Renal pelvis (tissue), 4 donors: ENCODE data around the gene DERL3. TPM values are rescaled to one million over a fixed set of nuclear protein-coding genes. Genes with fewer than 3 reads are reported as not detected.

ENCODE experiments used
- DNase-seq: peaks from one replicate; pipeline ENCODE4 v3.0.0-alpha.2; 2013
- polyA plus RNA-seq, 3 donors: library from polyadenylated mRNA; unstranded; fragments of 120-200 nt; gene quantifications; one replicate each; pipeline ENCODE4 v1.2.1, GENCODE V29; 2013; ENCODE audit not compliant: insufficient read length in 3 of 3

Gene DERL3
- polyA plus RNA-seq, 3 donors: 4.9 to 6.4 (median 6.3) TPM

DNA sequence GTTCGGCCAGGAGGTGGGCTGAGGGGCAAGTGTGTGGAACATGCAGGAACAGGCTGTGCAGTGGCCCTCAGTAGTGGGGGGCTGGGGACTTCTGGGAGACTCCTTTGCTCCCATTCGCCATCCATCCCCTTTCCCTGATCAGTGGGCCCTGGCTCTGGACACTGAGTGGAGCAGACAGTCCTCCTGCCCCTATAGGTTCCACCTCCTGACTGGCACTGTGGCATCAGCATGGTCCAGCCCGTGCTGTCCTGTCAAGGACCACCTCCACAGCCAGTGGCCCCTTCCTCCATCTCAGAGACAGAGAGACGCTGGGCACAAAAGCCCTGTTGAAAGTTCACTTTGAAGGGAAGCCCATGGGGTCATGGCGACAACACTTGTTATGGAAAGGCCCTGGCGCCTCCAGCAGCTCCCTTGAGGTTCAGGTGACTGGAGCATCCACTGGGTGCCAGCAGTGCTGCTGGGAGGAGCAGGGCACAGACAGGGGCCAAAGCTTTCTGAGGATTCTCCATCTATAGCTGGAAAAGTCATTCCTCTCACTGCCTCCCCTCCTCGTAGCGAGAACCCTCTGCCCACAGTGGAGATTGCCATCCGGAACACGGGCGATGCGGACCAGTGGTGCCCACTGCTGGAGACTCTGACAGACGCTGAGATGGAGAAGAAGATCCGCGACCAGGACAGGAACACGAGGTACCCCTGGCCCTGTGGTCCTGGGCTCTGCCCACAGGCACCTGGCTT, 5.6 kb downstream of the DERL3 start:
- no peak for DNase-seq

DNA sequence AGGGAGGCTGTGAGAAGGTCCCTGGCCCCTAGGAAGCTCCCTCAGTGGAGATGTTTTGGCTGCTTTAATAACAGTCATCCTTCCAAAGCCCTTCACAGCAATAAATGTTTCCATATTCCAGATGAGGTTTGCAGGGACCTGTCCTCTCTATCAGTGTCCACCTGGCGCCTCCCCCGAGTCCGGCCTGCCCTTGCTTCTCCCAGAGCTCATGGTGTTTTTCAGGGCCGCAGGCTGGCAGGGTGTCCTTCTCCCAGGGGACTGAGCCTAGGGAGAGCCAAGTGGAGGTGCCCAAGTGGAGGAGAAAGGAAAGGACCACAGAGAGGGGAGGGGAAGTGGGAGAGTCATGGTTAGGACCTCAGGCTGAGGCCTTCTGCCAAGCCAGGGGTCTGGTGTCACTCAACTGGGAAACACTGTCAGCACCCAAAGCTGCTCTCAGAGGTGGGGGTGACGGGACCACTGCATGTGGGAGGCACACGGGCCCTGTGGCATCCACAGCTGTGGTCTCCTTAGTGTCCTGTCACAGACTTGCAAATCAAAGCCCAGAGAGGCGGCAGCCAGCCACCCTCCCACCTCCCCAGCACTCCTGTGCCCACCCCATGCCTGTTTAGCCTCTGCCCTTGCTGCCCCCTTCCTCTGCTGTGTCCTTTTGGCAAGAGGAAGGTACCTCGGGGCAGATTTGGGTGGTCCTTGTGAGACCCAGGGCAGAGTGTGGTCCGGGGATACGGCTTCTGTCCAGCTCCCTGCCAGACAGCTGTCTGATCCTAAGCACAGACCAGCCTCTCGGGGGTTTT, 6.4 kb downstream of the DERL3 start:
- DNase-seq: no peak

DNA sequence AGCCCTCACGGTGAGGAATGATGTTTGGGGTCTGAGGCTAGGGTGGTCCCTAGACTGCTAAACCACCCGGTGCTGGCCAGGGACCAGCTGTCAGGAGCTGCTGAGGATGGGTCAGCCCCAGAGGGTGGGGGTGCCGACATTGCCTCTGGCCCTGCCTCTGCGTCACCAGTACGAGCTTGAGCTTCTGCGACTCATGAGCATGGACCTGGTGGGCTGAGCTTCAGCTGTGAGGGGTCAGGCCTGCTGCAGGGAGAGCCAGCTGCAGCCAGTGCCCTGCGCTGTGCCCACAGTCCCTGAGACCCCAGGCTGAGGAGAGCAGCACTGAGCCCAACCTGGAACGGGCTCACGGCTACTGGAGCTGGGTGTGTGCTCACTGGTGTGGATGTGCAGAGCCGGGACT, 7.0 kb downstream of the DERL3 start:
- DNase-seq: no peak

DNA sequence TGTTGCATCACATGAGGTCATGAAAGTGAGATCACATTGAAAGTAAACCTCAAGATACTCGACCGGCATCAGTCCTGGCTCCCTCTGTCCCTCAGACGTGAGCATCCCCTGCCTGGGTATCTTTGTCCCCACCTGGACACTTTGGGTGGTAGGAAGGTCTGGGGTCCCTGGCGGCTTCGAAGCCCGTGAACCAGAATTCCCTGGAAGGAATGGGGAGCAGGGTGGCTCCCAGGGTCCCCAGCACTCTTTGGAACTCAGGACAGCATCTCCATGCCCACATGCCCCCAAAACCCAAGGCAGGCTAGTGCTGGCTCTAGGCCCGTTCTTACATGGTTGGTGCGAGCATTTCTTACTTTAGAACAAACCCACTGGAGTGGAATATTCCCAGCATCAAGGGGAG, 7.5 kb downstream of the DERL3 start:
- no peak for DNase-seq

DNA sequence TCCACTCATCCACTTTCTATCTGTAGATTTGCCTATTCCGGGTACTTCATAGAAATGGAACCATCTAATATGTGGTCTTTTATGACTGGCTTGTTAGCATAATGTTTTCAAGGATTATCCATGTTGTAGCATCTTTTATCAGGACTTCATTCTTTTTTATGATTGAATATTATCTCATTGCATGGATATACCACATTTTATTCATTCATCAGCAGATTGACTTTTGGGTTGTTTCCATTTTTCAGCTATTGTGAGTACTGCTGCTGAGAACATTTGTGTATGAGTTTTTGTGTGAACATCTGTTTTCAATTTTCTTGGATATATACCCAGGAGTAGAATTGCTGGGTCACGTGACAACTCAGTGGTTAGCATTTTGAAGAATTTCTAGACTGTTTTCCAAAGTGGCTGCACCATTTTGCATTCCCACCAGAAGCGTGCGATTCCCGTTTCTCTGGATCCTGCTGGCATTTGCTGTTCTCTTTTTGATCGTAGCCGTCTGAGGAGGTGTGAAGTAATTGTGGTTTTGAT, 8.9 kb downstream of the DERL3 start:
- no peak for DNase-seq

DNA sequence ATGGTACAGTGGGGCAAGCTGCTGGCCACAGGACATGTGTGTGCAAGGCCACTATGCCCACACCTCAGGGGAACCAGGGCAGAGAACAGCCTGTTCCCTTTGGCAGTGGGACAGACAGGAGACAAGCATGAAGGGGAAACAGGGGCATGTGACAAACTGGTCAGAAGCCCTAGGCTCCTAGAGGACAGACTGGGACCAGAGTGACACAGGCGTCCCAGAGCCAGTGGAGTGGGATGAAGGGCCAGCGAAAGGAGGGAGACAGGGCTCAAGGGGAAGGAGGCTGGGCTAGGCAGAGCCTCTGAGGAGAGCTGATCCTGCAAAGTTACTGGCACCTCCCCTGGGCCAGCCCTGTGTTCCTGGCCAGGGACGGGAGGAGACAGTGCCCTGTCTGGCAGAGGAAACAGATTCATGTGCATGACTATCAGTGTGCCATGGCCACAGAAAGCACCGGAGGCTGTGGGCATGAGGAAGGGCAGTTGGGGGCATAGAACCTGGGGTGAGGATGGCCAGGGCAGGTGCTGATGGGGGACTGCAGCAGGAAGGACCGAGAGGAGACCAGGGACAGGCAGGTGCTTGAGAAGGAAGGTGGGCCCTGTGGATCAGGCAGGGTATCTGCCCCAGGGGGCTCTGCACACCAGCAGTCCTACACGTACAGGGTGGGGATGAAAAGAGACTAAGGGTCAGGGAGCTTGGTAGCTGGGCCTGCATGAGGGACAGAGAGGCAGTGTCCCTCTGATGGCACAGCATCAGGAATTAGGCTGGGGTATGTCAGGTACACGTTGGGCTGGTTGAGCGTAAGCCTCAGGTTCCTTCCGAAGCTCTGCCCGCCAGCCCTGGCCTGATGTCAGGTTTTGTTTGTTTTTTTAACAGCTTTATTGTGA, 9.8 kb downstream of the DERL3 start:
- DNase-seq: no peak

DNA sequence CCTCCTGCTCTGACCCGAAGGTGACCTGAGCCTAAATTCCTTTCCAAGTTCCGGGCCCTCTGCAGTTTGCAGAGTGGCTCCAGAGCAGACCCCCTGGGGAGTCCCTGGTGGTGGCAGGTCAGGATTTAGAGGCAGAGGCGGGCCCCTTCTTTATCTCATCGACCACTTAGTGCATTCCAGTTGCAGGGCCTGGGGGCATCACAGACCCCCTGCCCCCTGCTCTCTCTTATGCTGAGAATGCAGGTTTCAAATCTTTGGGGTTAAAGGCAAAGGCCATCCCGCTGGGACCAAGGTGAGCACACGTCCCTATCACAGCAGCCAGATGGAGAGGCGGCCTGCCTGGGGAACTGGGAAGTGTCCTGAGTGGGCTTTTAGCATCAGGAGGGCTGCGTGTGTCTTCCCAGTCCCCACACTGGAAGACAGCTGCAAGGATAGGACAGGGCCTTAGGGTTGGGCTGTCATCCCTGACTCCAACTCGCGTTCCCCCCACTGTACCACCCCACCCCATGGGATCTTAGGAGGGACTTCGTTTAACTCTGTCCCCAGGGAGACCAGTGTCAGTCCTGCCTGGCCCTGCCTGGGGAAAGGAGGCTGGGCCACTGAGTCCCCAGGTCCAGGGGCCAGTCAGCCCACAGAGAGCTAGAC, 11.3 kb downstream of the DERL3 start:
- no peak for DNase-seq

DNA sequence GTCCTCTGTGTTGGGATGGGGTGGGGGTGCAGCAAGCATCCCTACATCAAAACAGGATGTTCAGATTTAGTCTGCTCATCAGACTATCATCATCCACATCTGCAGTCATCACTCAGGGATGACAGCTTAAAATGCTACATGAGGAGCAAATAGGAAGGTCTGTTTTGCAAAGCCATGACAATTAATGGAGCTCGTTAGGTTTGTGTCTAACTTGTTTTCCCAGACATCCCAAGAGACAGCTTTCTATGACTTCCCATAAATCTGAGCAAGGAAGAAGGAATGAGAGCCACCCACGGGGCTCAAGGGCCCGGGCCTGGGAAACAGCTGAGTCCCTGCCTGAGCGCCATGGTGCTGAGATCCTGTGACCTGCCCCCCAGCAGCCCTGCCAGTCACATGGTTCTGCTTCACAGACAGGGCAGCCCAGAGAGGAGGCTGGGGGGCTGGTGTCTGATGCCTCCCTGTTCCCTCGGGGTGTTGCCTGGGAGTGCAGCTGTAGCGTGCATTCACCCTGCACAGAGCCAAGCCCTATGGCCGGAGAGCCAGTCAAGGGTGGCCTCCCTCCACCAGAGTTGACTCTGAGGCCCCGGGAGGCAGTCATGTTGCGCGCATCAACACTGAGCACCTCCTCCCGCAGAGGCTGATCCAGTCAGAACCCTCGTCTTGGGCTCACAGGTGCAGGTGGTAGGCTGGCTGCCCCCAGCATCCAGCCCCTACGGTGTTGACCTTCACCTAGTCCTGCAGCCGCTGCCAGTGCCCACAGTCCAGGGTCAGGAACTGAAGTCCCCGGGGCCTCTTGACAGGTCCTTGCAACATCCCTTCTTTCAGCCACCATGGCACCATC, 12.1 kb downstream of the DERL3 start:
- no peak for DNase-seq

DNA sequence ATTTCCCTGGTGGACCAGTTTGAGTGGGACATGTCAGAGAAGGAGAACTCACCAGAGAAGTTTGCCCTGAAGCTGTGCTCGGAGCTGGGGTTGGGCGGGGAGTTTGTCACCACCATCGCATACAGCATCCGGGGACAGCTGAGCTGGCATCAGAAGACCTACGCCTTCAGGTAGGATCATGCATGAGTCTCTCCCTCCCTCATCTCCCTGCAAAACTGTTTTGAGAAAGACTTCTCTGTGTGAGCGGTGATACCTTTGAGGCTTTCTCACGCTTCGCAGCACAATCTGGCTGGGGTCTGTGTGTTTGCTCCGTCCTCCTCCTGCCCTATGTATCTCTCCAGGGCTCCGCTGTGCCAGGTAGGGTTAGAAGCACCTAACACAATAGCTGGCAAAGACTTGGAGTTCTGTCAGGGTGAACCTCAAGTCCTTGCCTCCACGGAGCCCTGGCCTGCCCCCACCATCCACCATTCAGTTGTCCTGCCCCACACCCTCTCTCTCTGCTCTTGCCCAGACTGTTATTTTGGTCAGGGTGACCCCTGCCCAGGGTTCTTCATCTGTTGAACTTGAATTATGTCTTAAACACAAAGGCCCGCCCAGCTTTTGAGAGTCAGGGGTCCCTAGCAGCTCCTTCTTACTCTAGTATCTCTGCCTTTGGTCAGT, 13.4 kb downstream of the DERL3 start:
- DNase-seq: no peak

DNA sequence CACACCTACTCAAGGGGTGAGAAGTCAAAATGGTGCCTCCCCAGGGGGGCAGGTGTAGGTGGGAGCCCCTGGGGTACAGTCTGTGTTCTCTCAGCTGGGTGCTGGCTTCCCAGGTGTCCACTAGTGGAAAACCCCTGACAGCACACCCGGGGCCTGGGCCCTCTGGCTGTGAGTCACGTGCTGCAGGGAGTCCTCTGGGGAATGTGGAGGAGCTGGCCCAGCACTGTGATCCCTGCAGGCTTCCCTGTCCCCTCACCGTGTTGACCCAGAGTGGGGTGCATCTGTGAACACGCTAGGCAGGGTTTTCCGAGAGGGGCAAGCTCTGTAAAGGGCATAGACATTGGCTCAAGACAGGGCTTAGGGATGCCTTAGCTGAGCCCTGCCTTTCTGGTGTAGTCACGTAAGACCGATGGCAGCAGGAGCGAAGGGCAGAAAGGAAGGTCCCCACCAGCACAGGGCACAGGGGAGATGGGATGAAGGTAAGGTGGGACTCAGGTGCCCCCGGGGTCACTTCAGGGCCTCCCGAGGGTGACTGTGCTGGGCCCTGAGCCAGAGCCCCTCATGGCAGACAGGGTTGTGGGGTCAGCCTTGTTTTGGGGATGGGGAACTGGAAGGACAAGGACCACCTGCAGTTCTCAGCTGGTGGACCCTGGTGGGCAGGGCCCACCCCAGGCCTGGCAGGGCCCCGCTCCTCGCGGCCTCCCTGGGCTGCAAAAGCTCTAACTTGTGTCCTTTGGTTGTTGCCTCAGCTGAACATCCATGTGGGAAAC, 14.1 kb downstream of the DERL3 start:
- no peak for DNase-seq

DNA sequence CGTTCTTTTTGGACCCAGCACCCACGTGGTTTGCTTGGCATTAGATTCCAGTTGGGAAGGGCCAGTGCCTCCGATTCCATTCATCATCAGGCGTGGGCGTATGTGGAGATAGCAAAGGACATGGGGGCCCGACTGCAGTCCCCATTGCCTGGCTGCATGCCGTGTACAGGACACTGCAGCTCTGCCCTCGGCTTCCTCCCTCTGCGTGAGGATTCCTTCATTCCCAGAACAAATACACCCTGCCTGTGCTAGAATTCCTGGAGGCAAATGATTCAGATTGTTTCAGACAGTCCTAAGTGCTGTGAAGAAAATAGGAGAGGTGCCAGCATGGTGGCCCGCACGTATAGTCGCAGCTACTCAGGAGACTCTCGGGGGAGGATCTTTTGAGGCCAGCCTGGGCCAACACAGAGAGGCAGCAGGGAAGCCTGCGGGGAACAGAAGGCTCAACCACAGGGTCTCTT, 15.4 kb downstream of the DERL3 start:
- no peak for DNase-seq

DNA sequence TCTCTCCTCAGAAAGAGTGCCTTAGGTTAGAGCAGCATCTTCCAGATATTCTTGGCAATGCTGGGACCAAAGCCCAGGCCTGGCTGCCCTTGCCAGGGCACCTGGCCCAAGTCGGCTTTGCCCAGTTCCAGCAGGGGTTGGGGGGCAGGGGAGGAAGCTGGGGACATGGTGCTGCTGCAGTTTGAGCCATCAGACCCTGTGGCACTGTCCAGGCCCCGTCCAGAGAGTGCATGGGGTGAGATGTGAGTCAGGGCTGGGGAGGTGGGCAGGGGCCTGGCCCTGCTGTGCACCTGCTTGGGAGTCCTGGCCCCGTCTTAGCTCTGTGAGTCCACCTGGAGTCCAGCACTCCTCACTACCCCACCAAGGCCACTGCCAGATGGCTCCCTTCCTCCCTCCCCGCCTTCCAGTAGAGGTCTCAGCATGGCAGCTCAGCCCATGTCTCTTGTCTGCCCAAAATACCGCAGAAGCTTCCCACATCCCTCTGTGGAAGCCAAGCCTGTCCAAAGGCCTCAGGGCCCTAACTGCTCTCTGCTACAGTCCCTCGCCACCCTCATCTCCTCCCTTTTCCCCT, 16.6 kb downstream of the DERL3 start:
- no peak for DNase-seq

DNA sequence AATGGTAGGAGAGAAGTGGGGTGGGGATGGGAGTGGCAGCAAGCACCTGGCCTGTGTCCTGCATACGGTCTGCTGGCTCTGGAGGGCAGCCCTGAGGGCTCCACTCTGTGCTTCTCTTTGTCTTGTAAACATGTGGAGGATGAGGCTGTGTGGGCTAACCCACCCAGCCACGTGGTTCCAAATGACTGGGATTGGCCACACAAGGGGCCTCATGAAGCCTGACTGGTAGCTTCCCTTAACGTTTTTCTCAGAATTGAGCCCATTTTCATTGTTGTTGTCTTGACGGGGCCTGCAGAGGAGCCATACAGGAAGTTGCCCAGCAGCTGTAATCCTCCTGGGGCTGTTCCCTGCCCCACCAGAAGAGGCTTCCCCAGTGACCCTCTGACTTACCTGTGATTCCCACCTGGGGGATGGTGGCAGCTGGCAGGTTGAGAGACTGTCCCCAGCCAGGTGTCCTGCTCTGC, 18.0 kb downstream of the DERL3 start:
- DNase-seq: no peak

DNA sequence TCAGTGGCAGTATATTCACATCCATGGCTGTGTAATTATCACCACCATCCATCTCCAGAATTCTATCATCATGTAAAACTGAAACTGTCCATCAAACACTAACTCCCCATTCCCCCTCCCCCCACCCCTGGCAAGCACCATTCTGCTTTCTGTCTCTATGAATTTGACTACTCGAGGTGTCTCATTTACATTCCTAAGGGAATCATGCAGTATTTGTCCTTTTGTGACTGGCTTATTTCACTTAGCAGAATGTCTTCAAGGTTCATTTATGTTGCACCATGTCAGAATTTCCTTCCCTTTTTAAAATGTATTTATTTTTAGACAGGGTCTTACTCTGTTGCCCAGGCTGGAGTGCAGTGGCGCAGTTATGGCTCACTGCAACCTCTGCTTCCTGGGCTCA, 20.3 kb downstream of the DERL3 start:
- no peak for DNase-seq

DNA sequence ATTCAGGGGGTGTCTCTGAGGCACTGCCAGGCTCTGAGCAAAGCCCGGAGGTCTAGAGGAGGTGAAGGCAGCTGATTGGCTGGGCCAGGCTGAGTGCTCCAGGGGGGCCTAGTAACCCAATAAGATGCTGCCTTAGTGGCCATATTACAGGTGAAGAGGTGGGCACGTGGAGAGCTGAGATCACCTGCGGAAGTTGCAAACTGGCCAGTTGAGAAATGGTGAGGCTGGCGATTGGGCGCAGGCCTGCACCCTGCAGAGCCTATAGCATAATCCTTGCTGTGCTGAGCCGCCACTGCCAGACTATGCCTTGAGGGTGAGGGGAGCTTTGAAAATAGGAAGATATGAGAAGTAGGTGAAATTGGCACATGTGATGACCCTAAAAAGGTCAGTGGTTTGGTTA, 21.7 kb downstream of the DERL3 start:
- DNase-seq: no peak

DNA sequence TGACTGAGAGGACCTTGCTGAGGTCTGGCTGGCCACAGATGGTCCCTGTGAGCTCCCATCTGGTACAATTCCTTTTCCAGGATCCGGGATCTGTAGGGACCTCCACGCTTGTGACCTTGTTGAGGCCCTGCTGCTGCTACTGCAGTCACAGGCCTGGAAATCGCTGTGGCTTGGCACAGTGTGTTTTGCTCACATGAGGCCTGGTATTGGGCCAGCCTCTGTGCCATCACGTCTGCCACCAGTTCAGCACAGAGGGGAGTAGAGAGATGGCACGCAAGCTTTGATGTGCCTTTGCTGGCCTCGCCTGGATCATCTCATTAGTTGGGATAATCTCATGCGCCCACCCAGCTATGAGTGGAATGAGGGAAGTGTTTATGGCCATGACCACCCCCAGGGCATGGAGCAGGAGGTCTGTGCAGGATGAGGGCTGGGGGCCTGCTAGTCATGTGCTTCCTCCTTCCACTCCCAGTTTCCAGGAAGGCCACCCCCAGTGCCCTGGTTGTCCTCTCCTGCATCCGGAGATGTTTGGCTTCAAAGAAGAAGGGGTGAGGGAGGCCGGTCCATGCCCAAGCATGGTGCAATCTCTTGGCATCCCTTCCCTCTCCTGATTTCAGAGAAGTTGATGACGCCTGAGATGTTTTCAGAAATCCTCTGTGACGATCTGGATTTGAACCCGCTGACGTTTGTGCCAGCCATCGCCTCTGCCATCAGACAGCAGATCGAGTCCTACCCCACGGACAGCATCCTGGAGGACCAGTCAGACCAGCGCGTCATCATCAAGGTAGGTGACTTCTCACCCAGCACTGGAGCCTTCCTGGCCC, 22.4 kb downstream of the DERL3 start:
- DNase-seq: no peak

DNA sequence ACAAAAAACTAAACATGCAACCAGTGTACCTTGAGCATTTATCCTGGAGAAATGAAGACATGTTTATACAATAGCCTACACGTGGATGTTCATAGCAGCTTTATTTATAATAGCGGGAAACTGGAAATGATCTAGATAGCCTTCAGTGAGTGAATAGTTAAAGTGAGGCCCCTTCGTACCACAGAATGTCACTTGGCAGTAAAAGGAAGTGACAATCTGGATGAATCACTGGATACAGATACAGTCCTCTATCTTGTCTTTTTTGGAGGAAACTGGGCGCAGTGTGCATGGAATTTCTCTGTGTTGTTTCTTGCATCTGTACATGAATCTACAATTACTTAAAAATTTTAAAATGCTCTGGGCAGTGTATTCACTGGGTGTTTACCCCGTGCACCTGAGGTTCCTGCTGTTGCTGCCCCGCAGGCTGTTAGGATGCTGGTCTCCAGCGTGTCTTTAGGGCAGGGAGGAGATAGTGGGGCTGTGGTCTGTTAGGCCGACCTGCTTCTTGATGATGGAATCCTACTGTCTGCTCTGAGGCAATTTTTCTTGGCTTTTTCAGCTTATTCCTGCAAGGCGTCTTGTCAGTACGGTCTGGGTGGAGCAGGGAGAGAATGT, 23.2 kb downstream of the DERL3 start:
- DNase-seq: no peak
